Measurements from ENCODE around the gene ARHGEF2.

The ARHGEF2 gene

DNA sequence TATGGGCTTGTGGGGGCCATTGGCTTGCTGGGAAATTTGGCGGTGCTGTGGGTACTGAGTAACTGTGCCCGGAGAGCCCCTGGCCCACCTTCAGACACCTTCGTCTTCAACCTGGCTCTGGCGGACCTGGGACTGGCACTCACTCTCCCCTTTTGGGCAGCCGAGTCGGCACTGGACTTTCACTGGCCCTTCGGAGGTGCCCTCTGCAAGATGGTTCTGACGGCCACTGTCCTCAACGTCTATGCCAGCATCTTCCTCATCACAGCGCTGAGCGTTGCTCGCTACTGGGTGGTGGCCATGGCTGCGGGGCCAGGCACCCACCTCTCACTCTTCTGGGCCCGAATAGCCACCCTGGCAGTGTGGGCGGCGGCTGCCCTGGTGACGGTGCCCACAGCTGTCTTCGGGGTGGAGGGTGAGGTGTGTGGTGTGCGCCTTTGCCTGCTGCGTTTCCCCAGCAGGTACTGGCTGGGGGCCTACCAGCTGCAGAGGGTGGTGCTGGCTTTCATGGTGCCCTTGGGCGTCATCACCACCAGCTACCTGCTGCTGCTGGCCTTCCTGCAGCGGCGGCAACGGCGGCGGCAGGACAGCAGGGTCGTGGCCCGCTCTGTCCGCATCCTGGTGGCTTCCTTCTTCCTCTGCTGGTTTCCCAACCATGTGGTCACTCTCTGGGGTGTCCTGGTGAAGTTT lies 36.4 kb downstream of the ARHGEF2 start:
- WGBS (ENCODE audit: insufficient coverage, insufficient read length), result no CpG with 5 or more reads among the region's 29 CpGs
- Histone ChIP-seq H3K4me1 (ENCODE audit: control insufficient read depth, insufficient read depth, low read length) (peaks cover 4% of the 10 kb centered on the region; the same call in 1 of the 2 replicates), H3K36me3 (ENCODE audit: control insufficient read depth, insufficient read depth, low read length) (no peaks in the 10 kb centered on the region), H3K27me3 (ENCODE audit: control insufficient read depth, insufficient read depth, low read length) (no peaks in the 10 kb centered on the region), H3K27ac (ENCODE audit: low read length) (no peak overlapping the region), H3K9me3 (ENCODE audit: control insufficient read depth, insufficient read depth, low read length) (no peaks in the 10 kb centered on the region), H3K4me3 (ENCODE audit: low read length) (no peak overlapping the region)
- no peak for DNase-seq (ENCODE audit: low read depth, low spot score)

DNA sequence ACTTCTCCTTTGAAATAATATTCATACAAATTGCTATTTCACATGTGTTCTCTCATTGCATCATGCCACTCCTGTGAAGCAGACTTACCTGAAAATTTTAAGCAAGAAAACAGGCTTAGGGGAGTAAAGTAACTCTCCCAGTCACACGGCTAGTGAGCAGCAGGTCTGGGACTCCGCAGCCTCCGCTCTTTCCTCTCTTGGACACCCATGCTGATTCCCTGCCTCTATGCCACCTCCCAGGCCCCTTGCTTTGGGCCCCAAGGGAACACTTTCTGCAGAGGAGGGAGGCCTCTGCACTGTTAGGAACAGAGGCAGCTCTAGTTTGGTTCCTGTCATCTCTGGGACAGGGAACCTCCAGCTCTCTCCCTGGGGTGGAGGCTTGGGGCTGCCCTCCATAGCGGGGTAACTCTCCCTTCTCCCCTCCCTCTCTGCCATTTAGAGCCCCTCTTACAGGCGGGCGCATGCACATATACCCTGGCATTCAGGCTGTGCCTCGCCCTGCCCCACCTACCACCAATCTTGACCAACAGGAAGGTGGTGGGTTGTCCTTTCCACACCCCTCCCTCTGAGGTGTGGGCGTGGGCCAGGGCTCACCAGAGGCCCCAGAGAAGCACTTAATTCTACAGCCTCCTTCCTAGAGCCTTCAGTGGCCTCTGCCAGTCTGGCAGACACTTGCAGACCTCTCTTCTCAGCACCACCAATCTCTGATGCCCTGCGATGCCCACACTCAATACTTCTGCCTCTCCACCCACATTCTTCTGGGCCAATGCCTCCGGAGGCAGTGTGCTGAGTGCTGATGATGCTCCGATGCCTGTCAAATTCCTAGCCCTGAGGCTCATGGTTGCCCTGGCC lies 37.1 kb downstream of the ARHGEF2 start, which contains the start of gene RXFP4:
TSS of gene RXFP4 (plus strand) at position 646 of the 852 bp plus-strand sequence. CDS start at position 718, 72 bp downstream.
- no peak for DNase-seq (ENCODE audit: low read depth, low spot score)
- Histone ChIP-seq H3K36me3 (ENCODE audit: control insufficient read depth, insufficient read depth, low read length) (no peaks in the 10 kb centered on the region), H3K4me1 (ENCODE audit: control insufficient read depth, insufficient read depth, low read length) (peaks cover 4% of the 10 kb centered on the region; the same call in 1 of the 2 replicates), H3K4me3 (ENCODE audit: low read length) (no peak within 1 kb of the TSS), H3K27ac (ENCODE audit: low read length) (no peak within 1 kb of the TSS), H3K27me3 (ENCODE audit: control insufficient read depth, insufficient read depth, low read length) (no peaks in the 10 kb centered on the region), H3K9me3 (ENCODE audit: control insufficient read depth, insufficient read depth, low read length) (no peaks in the 10 kb centered on the region)
- WGBS (ENCODE audit: insufficient coverage, insufficient read length), result no CpG with 5 or more reads among the region's 11 CpGs

DNA sequence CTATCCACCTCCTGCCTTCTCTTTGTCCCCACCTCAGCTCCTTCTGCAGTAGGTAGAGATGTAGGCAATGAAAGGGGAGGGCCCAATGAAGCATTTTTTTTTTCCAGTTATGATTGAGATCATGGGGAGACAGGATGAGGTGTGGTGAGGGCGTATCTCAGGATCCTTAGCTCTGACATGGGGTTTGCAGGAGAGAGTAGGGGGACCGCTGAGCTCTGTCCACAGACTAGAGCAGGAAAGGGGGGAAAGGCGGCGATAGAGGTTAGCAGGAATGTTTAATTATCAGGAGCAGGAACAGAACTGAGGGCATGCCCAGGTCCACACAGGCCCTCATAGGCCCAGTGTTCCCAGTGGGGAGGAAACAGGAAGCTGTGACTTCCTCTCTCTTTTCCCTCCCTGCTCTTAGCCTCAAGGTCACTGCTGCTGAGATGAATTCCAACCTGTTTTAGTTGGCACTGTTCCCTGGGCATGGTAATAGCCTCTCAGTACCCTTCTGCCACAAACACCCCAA lies 37.8 kb downstream of the ARHGEF2 start:
- H3K4me3 ChIP-seq (ENCODE audit: low read length), result no peak overlapping the region
- no peak for DNase-seq (ENCODE audit: low read depth, low spot score)
- no peak overlapping the region for H3K27ac ChIP-seq (ENCODE audit: low read length)
- H3K27me3 ChIP-seq (ENCODE audit: control insufficient read depth, insufficient read depth, low read length), result no peaks in the 10 kb centered on the region
- peaks cover 4% of the 10 kb centered on the region; the same call in 1 of the 2 replicates for H3K4me1 ChIP-seq (ENCODE audit: control insufficient read depth, insufficient read depth, low read length)
- H3K36me3 ChIP-seq (ENCODE audit: control insufficient read depth, insufficient read depth, low read length), result no peaks in the 10 kb centered on the region
- no CpG with 5 or more reads among the region's 4 CpGs for WGBS (ENCODE audit: insufficient coverage, insufficient read length)
- H3K9me3 ChIP-seq (ENCODE audit: control insufficient read depth, insufficient read depth, low read length), result no peaks in the 10 kb centered on the region

DNA sequence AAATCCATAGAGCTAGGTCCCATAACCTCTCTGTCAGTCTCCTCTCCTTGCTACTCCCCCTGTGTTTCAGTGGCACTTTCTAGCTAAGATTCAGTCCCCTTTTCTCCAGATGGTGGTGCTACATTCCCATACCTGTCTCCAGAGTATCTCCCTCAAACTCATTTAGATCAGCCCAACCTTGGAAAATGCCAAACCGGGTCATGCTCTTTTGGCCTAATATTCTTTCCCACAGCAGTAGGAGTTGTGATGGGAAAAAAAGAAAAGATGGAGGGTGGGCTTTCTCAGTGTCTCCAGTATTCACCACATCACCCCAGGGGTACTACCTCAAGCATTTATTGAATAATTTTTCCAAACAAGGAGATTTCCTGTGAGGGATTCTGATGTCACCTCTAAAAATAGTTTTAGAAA lies 40.1 kb downstream of the ARHGEF2 start:
- no peak overlapping the region for H3K4me3 ChIP-seq (ENCODE audit: low read length)
- DNase-seq (ENCODE audit: low read depth, low spot score), result peak; percentile 60
- no peaks in the 10 kb centered on the region for H3K9me3 ChIP-seq (ENCODE audit: control insufficient read depth, insufficient read depth, low read length)
- no peak overlapping the region for H3K27ac ChIP-seq (ENCODE audit: low read length)
- WGBS (ENCODE audit: insufficient coverage, insufficient read length), result no CpG with 5 or more reads among the region's 1 CpG
- H3K27me3 ChIP-seq (ENCODE audit: control insufficient read depth, insufficient read depth, low read length), result no peaks in the 10 kb centered on the region
- 0 out of 2 replicates have a peak, but pooled peaks cover 1% of the 10 kb centered on the region for H3K4me1 ChIP-seq (ENCODE audit: control insufficient read depth, insufficient read depth, low read length)
- no peaks in the 10 kb centered on the region for H3K36me3 ChIP-seq (ENCODE audit: control insufficient read depth, insufficient read depth, low read length)

DNA sequence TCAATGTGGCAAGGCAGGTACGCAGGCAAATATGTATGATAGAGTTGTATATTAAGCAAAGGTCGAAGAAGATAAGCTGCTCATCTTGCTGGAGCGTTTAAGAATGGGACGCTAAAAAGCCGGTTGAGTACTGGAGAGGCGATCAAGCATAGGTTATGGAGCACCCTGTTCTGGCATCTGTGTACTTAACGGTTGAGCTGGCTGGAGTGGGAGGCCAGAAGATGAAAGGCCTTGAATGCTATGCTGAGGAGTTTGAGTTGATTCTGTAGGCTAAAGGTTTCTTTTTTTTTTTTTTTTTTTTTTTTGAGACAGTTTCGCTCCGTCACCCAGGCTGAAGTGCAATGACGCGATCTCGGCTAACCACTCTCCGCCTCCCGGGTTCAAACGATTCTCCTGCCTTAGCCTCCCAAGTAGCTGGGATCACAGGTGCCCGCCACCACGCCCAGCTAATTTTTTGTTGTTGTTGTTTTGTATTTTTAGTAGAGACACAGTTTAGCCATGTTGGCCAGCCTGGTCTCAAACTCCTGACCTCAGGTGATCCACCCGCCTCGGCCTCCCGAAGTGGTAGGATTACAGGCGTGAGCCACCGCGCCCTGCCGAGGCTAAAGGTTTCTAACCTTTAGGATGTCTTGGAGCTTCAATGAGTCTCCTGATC lies 43.3 kb downstream of the ARHGEF2 start:
- Histone ChIP-seq H3K9me3 (ENCODE audit: control insufficient read depth, insufficient read depth, low read length) (no peaks in the 10 kb centered on the region), H3K4me1 (ENCODE audit: control insufficient read depth, insufficient read depth, low read length) (no peaks in the 10 kb centered on the region), H3K4me3 (ENCODE audit: low read length) (peak overlapping the region; percentile 95; the same call in 1 of the 2 replicates), H3K27me3 (ENCODE audit: control insufficient read depth, insufficient read depth, low read length) (no peaks in the 10 kb centered on the region), H3K36me3 (ENCODE audit: control insufficient read depth, insufficient read depth, low read length) (peaks cover 2% of the 10 kb centered on the region; the same call in 1 of the 2 replicates), H3K27ac (ENCODE audit: low read length) (no peak overlapping the region)
- no peak for DNase-seq (ENCODE audit: low read depth, low spot score)
- WGBS (ENCODE audit: insufficient coverage, insufficient read length), result no CpG with 5 or more reads among the region's 24 CpGs

DNA sequence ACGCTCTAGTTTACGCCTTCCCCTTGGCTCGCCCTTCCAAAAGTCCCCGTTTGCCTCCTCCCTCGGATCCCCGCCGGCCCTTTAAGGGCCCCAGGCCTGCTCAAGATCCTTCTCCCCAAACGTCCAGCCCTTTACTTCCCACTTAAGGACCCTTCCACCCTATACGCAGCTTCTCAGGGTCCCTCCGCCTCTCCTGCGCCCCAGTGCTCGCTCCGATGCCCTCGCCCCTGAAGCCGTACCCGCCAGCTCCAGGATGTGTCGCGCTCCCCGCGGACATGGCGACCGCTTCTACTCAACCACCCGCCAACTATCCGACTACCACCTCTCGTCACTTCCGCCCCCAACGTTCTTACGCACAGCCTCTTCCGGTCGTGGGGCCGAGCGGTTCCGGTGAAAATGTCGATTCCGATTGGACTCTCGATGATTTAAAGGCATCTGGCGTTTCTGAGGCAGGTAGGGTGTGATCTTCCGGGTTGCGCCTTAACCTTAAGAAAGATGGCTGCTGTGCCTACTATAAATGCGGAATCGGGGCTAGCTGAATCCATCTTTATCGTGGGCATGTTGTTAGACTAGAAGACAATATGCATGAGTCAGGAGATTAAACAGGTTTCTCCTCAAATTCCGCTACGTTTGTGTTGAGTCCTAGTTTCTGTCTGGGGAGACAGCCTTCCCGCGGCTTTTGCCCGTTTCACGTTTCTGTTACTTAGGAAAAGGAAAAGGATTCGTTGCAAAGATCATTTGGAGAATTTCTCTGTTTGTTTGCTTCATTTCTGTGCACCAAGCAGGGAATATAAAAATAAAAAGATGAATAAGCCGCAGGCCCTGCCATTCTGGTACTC lies 44.0 kb downstream of the ARHGEF2 start, which contains the start of gene KHDC4:
TSS of gene KHDC4 (minus strand) at position 317 of the 839 bp plus-strand sequence. CDS start at position 277, 40 bp downstream.
- peak; percentile 100 for DNase-seq (ENCODE audit: low read depth, low spot score)
- Histone ChIP-seq H3K4me3 (ENCODE audit: low read length) (peak within 1 kb of the TSS; percentile 95), H3K4me1 (ENCODE audit: control insufficient read depth, insufficient read depth, low read length) (no peaks in the 10 kb centered on the region), H3K27me3 (ENCODE audit: control insufficient read depth, insufficient read depth, low read length) (no peaks in the 10 kb centered on the region), H3K27ac (ENCODE audit: low read length) (no peak within 1 kb of the TSS), H3K9me3 (ENCODE audit: control insufficient read depth, insufficient read depth, low read length) (no peaks in the 10 kb centered on the region), H3K36me3 (ENCODE audit: control insufficient read depth, insufficient read depth, low read length) (peaks cover 5% of the 10 kb centered on the region; the same call in 1 of the 2 replicates)
- WGBS (ENCODE audit: insufficient coverage, insufficient read length), result 100% methylated on average over 1 of the region's 50 CpGs

DNA sequence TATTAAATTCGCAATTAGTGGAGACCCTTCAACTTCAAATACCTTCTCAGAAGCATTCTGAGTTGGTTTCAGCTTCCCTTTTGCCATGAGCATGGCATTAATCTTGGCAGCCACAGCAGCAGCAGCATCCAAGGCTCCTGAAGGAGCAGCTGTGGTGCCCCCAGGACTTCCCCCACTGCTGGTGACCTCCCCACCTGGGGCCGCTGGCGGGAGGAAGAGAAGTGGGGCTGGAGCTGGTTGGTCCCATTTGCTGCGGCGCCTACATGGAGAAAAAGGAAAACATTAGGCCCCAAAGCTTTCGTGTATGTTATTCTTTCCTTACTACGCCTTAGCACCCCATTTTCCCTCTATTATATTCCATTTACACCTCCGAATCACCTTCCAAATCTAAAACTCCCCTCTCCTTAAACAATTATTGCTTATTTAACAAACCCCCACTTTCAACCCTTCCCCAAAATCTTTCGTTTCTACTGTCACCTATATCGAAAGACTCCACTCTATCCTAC lies 44.7 kb downstream of the ARHGEF2 start:
- Histone ChIP-seq H3K9me3 (ENCODE audit: control insufficient read depth, insufficient read depth, low read length) (no peaks in the 10 kb centered on the region), H3K36me3 (ENCODE audit: control insufficient read depth, insufficient read depth, low read length) (peaks cover 5% of the 10 kb centered on the region; the same call in 1 of the 2 replicates), H3K4me3 (ENCODE audit: low read length) (peak overlapping the region; percentile 95), H3K27me3 (ENCODE audit: control insufficient read depth, insufficient read depth, low read length) (no peaks in the 10 kb centered on the region), H3K27ac (ENCODE audit: low read length) (no peak overlapping the region), H3K4me1 (ENCODE audit: control insufficient read depth, insufficient read depth, low read length) (no peaks in the 10 kb centered on the region)
- no peak for DNase-seq (ENCODE audit: low read depth, low spot score)
- WGBS (ENCODE audit: insufficient coverage, insufficient read length), result 100% methylated on average over 4 of the region's 10 CpGs

DNA sequence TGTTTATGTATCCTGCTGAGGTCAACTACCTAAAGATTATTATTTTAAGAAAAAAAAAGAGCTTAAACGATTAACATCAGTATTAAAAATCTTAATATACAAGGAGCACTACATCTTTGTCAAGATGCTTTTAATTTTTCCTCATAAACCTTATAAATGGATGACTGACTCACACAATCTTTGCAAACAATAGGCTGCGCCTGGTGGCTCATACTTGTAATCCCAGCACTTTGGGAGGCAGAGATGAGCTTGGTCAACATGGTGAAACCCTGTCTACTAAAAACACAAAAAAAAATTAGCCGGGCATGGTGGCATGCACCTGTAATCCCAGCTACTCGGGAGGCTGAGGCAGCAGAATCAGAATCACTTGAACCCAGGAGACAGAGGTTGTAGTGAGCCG lies 45.9 kb downstream of the ARHGEF2 start:
- H3K4me3 ChIP-seq (ENCODE audit: low read length), result no peak overlapping the region
- H3K27me3 ChIP-seq (ENCODE audit: control insufficient read depth, insufficient read depth, low read length), result no peaks in the 10 kb centered on the region
- DNase-seq (ENCODE audit: low read depth, low spot score), result no peak
- no peaks in the 10 kb centered on the region for H3K9me3 ChIP-seq (ENCODE audit: control insufficient read depth, insufficient read depth, low read length)
- H3K27ac ChIP-seq (ENCODE audit: low read length), result no peak overlapping the region
- no CpG with 5 or more reads among the region's 5 CpGs for whole genome bisulfite sequencing (ENCODE audit: insufficient coverage, insufficient read length)
- no peaks in the 10 kb centered on the region for H3K4me1 ChIP-seq (ENCODE audit: control insufficient read depth, insufficient read depth, low read length)
- peaks cover 9% of the 10 kb centered on the region; the same call in 1 of the 2 replicates for H3K36me3 ChIP-seq (ENCODE audit: control insufficient read depth, insufficient read depth, low read length)

DNA sequence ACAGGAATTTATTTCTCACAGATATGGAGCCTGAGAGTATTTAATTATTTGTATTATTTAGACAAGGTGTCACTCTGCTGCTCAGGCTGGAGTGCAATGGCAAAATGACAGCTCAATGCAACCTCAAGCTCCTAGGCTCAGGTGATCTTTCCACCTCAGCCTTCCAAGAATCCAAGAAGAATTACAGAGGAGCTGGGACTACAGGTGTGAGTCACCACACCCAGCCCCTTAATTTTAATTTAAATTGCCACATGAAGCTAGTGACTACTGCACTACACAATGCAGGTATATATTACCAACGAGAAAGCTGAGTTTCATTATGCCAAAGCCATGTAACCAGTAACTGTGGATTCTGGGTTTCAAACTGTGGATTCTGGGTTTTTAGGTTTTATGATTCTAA lies 46.3 kb downstream of the ARHGEF2 start:
- Histone ChIP-seq H3K27me3 (ENCODE audit: control insufficient read depth, insufficient read depth, low read length) (no peaks in the 10 kb centered on the region), H3K9me3 (ENCODE audit: control insufficient read depth, insufficient read depth, low read length) (no peaks in the 10 kb centered on the region), H3K4me1 (ENCODE audit: control insufficient read depth, insufficient read depth, low read length) (no peaks in the 10 kb centered on the region), H3K27ac (ENCODE audit: low read length) (no peak overlapping the region), H3K36me3 (ENCODE audit: control insufficient read depth, insufficient read depth, low read length) (peaks cover 12% of the 10 kb centered on the region; the same call in 1 of the 2 replicates), H3K4me3 (ENCODE audit: low read length) (no peak overlapping the region)
- no peak for DNase-seq (ENCODE audit: low read depth, low spot score)
- WGBS (ENCODE audit: insufficient coverage, insufficient read length), result no CpG with 5 or more reads among the region's 1 CpG
